ENCODE data around the gene MSGN1.
A peak's percentile ranks its signal among the peaks of the same experiment; 100 is the strongest.

Gene MSGN1

GRCh38 chr2:17799301-17800120 lies 16.7 kb upstream of the MSGN1 start:
- H3K4me3 Mint-ChIP-seq = no peak overlapping the region
- H3K27ac Mint-ChIP-seq = peak overlapping the region; percentile 76

DNA sequence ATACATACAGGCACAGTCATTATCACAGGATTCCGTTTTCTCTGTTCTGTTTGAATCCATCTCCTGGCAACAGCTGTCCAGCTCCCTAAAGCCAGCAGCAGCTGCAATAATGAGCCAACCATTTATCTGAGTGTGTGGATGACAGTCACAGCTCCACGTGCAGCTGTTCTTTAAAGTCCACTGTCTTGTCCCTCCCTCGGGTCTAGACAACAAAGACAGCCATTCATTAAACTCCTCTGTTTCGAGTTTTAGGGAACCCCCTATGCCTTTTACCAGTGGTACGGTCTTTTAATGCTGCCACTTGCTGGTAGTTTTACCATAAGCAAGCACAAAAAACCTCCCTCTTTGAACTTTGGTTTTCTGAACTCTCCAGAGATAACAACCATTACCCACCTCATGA lies 16.0 kb upstream of the MSGN1 start:
- Mint-ChIP-seq H3K36me3 (ENCODE audit: low read depth) (no peaks in the 10 kb centered on the region), H3K27ac (peak overlapping the region; percentile 58), H3K4me1 (peaks cover 70% of the 10 kb centered on the region), H3K4me3 (no peak overlapping the region), H3K27me3 (ENCODE audit: low read depth, poor library complexity) (no peaks in the 10 kb centered on the region), H3K9me3 (no peaks in the 10 kb centered on the region)
- TF ChIP-seq, protein P1, sequence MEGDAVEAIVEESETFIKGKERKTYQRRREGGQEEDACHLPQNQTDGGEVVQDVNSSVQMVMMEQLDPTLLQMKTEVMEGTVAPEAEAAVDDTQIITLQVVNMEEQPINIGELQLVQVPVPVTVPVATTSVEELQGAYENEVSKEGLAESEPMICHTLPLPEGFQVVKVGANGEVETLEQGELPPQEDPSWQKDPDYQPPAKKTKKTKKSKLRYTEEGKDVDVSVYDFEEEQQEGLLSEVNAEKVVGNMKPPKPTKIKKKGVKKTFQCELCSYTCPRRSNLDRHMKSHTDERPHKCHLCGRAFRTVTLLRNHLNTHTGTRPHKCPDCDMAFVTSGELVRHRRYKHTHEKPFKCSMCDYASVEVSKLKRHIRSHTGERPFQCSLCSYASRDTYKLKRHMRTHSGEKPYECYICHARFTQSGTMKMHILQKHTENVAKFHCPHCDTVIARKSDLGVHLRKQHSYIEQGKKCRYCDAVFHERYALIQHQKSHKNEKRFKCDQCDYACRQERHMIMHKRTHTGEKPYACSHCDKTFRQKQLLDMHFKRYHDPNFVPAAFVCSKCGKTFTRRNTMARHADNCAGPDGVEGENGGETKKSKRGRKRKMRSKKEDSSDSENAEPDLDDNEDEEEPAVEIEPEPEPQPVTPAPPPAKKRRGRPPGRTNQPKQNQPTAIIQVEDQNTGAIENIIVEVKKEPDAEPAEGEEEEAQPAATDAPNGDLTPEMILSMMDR (IDR thresholded peaks at IDR 0.05) = no peak
- no peak for DNase-seq

More at GRCh38 chr2:17799301-17800120, 16.7 kb upstream of the MSGN1 start:
- Mint-ChIP-seq H3K9me3 (no peaks in the 10 kb centered on the region), H3K36me3 (ENCODE audit: low read depth) (no peaks in the 10 kb centered on the region), H3K4me1 (peaks cover 70% of the 10 kb centered on the region), H3K27me3 (ENCODE audit: low read depth, poor library complexity) (no peaks in the 10 kb centered on the region)
- DNase-seq = no peak
- TF ChIP-seq, protein P1 (IDR thresholded peaks at IDR 0.05) = no peak

- Mint-ChIP-seq H3K36me3 (ENCODE audit: low read depth) (no peaks in the 10 kb centered on the region), H3K27me3 (ENCODE audit: low read depth, poor library complexity) (no peaks in the 10 kb centered on the region), H3K9me3 (no peaks in the 10 kb centered on the region), H3K4me1 (peaks cover 70% of the 10 kb centered on the region), H3K4me3 (no peak overlapping the region), H3K27ac (peak overlapping the region; percentile 58)
- TF ChIP-seq, protein P1 (IDR thresholded peaks at IDR 0.05) = no peak
- DNase-seq = no peak
These were observed 15.4 kb upstream of the MSGN1 start for GRCh38 chr2:17800693-17801458.

DNA sequence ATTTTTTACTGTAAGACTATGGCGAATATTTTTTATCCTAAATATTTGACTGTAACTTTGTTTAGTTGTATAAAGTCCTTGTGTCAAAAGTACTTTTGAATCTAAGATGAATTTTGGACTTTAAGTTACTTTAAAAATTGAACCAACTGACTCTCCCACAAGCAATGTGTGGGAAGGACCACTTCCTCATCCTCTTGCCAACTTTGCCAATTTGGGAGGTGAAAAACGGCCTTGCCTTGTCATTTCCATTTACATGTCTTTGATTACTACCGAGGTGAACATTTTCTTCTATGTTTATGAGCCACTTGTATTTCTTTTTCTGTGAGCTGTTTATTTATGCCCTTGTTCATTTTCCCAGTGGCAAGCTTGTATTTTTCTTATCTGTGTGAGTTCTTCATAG lies 12.8 kb upstream of the MSGN1 start:
- TF ChIP-seq, protein P1 (IDR thresholded peaks at IDR 0.05) = no peak
- Mint-ChIP-seq H3K4me1 (peaks cover 58% of the 10 kb centered on the region), H3K27ac (no peak overlapping the region), H3K4me3 (no peak overlapping the region), H3K9me3 (no peaks in the 10 kb centered on the region), H3K36me3 (ENCODE audit: low read depth) (no peaks in the 10 kb centered on the region), H3K27me3 (ENCODE audit: low read depth, poor library complexity) (no peaks in the 10 kb centered on the region)
- no peak for DNase-seq

- no peaks in the 10 kb centered on the region for H3K27me3 Mint-ChIP-seq (ENCODE audit: low read depth, poor library complexity)
- H3K4me3 Mint-ChIP-seq = no peak overlapping the region
- no peaks in the 10 kb centered on the region for H3K36me3 Mint-ChIP-seq (ENCODE audit: low read depth)
- no peak for DNase-seq
- peaks cover 51% of the 10 kb centered on the region for H3K4me1 Mint-ChIP-seq
- no peaks in the 10 kb centered on the region for H3K9me3 Mint-ChIP-seq
- TF ChIP-seq, protein P1 (IDR thresholded peaks at IDR 0.05) = no peak
- H3K27ac Mint-ChIP-seq = peak overlapping the region; percentile 89
These were observed 11.9 kb upstream of the MSGN1 start for GRCh38 chr2:17804358-17804757.

All from nephron progenitor cell (in vitro differentiated cells).